IMR-90 (cell line): Measurements from ENCODE around the gene MAPRE2. TPM values are rescaled to one million over a fixed set of nuclear protein-coding genes. Genes with fewer than 3 reads are reported as not detected.

ENCODE experiments used
- ATAC-seq: fragments of 200-7000 bp; cut with Tn5 transposase; 2 replicates; pipeline ENCODE4 v1.9.1; 2020; ENCODE audit warnings: low read depth, mild to moderate bottlenecking, moderate library complexity
- BruUV-seq: library from RNA; stranded (reverse); fragments of 400-500 nt; replicated peaks from 2 replicates; lab custom pipeline; 2021; lab: Mats Ljungman, UMichigan
- CTCF ChIA-PET: fragments of 300-600 bp; formaldehyde crosslinking; extraction: SDS; loops from one replicate; lab custom pipeline; 2021; ENCODE audit warnings: antibody characterized with exemption; lab: Yijun Ruan, JAX
- POLR2A ChIA-PET: fragments of 300-600 bp; sonication (Branson Sonifier 250); formaldehyde crosslinking; loops from one replicate; lab custom pipeline; 2022; ENCODE audit warnings: antibody characterized with exemption; ENCODE audit not compliant: unreplicated experiment; lab: Charles Lee
- DNase-seq: peaks from one replicate; pipeline ENCODE4 v3.0.0; 2013
- H2AFZ ChIP-seq: replicated peaks from 2 replicates; pipeline ENCODE3; 2013; ENCODE audit warnings: low read length, mild to moderate bottlenecking; ENCODE audit not compliant: poor library complexity
- H2AK5ac ChIP-seq: 2 replicates; pipeline ENCODE4 v1.6.1; 2013; ENCODE audit warnings: low read depth, low read length, inconsistent platforms
- H2AK9ac ChIP-seq: replicated peaks from 2 replicates; pipeline ENCODE3; 2013; ENCODE audit warnings: mild to moderate bottlenecking, low read depth, low read length, moderate library complexity; ENCODE audit not compliant: poor library complexity
- H2BK120ac ChIP-seq: 2 replicates; pipeline ENCODE4 v1.6.1; 2013; ENCODE audit warnings: low read depth, low read length, inconsistent platforms
- H2BK15ac ChIP-seq: 3 replicates; pipeline ENCODE4 v1.6.1; 2013; ENCODE audit warnings: low read depth, low read length, inconsistent platforms
- H2BK20ac ChIP-seq: 2 replicates; pipeline ENCODE4 v1.6.1; 2013; ENCODE audit warnings: low read depth, mild to moderate bottlenecking, inconsistent platforms, low read length, moderate library complexity
- H2BK5ac ChIP-seq: 2 replicates; pipeline ENCODE4 v1.6.1; 2013; ENCODE audit warnings: mild to moderate bottlenecking, low read depth, low read length, inconsistent platforms; ENCODE audit not compliant: poor library complexity, severe bottlenecking
- H3K14ac ChIP-seq: replicated peaks from 2 replicates; pipeline ENCODE4 v1.6.1; 2013; ENCODE audit warnings: low read depth, low read length, inconsistent platforms
- H3K18ac ChIP-seq: 2 replicates; pipeline ENCODE4 v1.6.1; 2013; ENCODE audit warnings: low read depth, low read length, control low read depth
- H3K23ac ChIP-seq: 2 replicates; pipeline ENCODE4 v1.6.1; 2013; ENCODE audit warnings: low read depth, low read length, inconsistent platforms
- H3K27ac ChIP-seq: 2 replicates; pipeline ENCODE4 v1.5.1; 2013; ENCODE audit warnings: mild to moderate bottlenecking, control low read depth, low read length; ENCODE audit not compliant: insufficient read depth
- H3K27me3 ChIP-seq: 2 replicates; pipeline ENCODE4 v1.6.1; 2013; ENCODE audit warnings: low read length; ENCODE audit not compliant: control insufficient read depth, insufficient read depth
- H3K36me3 ChIP-seq: 2 replicates; pipeline ENCODE4 v1.6.1; 2013; ENCODE audit warnings: low read length, mixed read lengths; ENCODE audit not compliant: control insufficient read depth, insufficient read depth
- H3K4ac ChIP-seq: 2 replicates; pipeline ENCODE4 v1.6.1; 2013; ENCODE audit warnings: low read depth, low read length, inconsistent platforms
- H3K4me1 ChIP-seq: 2 replicates; pipeline ENCODE4 v1.6.1; 2013; ENCODE audit warnings: low read length, mixed read lengths; ENCODE audit not compliant: control insufficient read depth, insufficient read depth
- H3K4me2 ChIP-seq: 2 replicates; pipeline ENCODE4 v1.6.1; 2013; ENCODE audit warnings: low read depth, mild to moderate bottlenecking, control low read depth, low read length, moderate library complexity
- H3K4me3 ChIP-seq: 2 replicates; pipeline ENCODE4 v1.5.1; 2013; ENCODE audit warnings: low read depth, mild to moderate bottlenecking, control low read depth, low read length, moderate library complexity; ENCODE audit not compliant: insufficient read depth
- H3K56ac ChIP-seq: 2 replicates; pipeline ENCODE4 v1.6.1; 2013; ENCODE audit warnings: low read length, inconsistent platforms; ENCODE audit not compliant: insufficient read depth; ENCODE audit errors: extremely low read depth
- H3K79me1 ChIP-seq, 2 experiments: 2 replicates each; pipeline ENCODE4 v1.6.1; 2013; ENCODE audit warnings: low read length in 2 of 2, inconsistent platforms in 1 of 2, low read depth in 1 of 2
- H3K9ac ChIP-seq: 2 replicates; pipeline ENCODE4 v1.6.1; 2013; ENCODE audit warnings: low read depth, low read length, control low read depth
- H3K9me1 ChIP-seq: 2 replicates; pipeline ENCODE4 v1.6.1; 2013; ENCODE audit warnings: low read length, inconsistent platforms; ENCODE audit not compliant: insufficient read depth
- H3K9me3 ChIP-seq: 2 replicates; pipeline ENCODE4 v1.6.1; 2013; ENCODE audit warnings: low read length; ENCODE audit not compliant: control insufficient read depth, insufficient read depth
- H4K20me1 ChIP-seq: 2 replicates; pipeline ENCODE4 v1.6.1; 2013; ENCODE audit warnings: low read length, inconsistent platforms; ENCODE audit not compliant: insufficient read depth
- H4K5ac ChIP-seq: 2 replicates; pipeline ENCODE4 v1.6.1; 2013; ENCODE audit warnings: mild to moderate bottlenecking, low read depth, low read length, control low read depth
- H4K8ac ChIP-seq, 2 experiments: 2 replicates each; pipeline ENCODE4 v1.6.1; 2013; ENCODE audit warnings: low read depth in 2 of 2, low read length in 2 of 2, control low read depth in 1 of 2, inconsistent platforms in 1 of 2
- H4K91ac ChIP-seq: 2 replicates; pipeline ENCODE4 v1.6.1; 2013; ENCODE audit warnings: low read depth, low read length, inconsistent platforms; ENCODE audit not compliant: insufficient read depth
- BHLHE40 ChIP-seq: fragments of 150-350 bp; IDR thresholded peaks from 2 replicates; pipeline ENCODE4 v1.6.1; 2016; ENCODE audit warnings: mild to moderate bottlenecking, low read depth, low read length
- CEBPB ChIP-seq: IDR thresholded peaks from 2 replicates; pipeline ENCODE4 v1.6.1; 2012; ENCODE audit warnings: low read depth, low read length, improper control_type of control experiment
- CTCF ChIP-seq: conservative IDR thresholded peaks from 2 replicates; pipeline ENCODE4 v1.5.1; 2012; ENCODE audit warnings: mild to moderate bottlenecking, low read depth, low read length, improper control_type of control experiment
- ELK1 ChIP-seq: fragments of 150-350 bp; IDR thresholded peaks from 2 replicates; pipeline ENCODE4 v1.6.1; 2016; ENCODE audit warnings: low read depth, mild to moderate bottlenecking, low read length, moderate library complexity, borderline replicate concordance
- FOS ChIP-seq: fragments of 150-350 bp; IDR thresholded peaks from 2 replicates; pipeline ENCODE4 v1.6.1; 2016; ENCODE audit warnings: low read depth, low read length
- MAFK ChIP-seq: IDR thresholded peaks from 2 replicates; pipeline ENCODE4 v1.6.1; 2012; ENCODE audit warnings: low read depth, low read length, improper control_type of control experiment
- MXI1 ChIP-seq: IDR thresholded peaks from 2 replicates; pipeline ENCODE4 v1.6.1; 2012; ENCODE audit warnings: low read depth, mild to moderate bottlenecking, low read length, moderate library complexity, borderline replicate concordance
- NFE2L2 ChIP-seq: fragments of 150-350 bp; IDR thresholded peaks from 2 replicates; pipeline ENCODE4 v1.6.1; 2016; ENCODE audit warnings: low read depth, mild to moderate bottlenecking, low read length
- POLR2A ChIP-seq: IDR thresholded peaks from 2 replicates; pipeline ENCODE4 v1.6.1; 2012; ENCODE audit warnings: mild to moderate bottlenecking, low read depth, low read length
- RAD21 ChIP-seq: IDR thresholded peaks from 2 replicates; pipeline ENCODE4 v1.6.1; 2012; ENCODE audit warnings: low read length, improper control_type of control experiment
- RCOR1 ChIP-seq: IDR thresholded peaks from 2 replicates; pipeline ENCODE4 v1.6.1; 2012; ENCODE audit warnings: mild to moderate bottlenecking, low read length, improper control_type of control experiment; ENCODE audit not compliant: insufficient replicate concordance
- RFX5 ChIP-seq: IDR thresholded peaks from 2 replicates; pipeline ENCODE4 v1.8.0; 2012; ENCODE audit warnings: low read depth, mild to moderate bottlenecking, low read length, moderate library complexity
- SMC3 ChIP-seq: fragments of 150-350 bp; IDR thresholded peaks from 2 replicates; pipeline ENCODE4 v1.6.1; 2016; ENCODE audit warnings: low read depth, mild to moderate bottlenecking, antibody characterized with exemption, low read length, moderate library complexity
- WGBS, 2 experiments: methylation state at CpG; one replicate each; pipeline versions ENCODE4 v1.1.5 to v1.1.7; 2013; ENCODE audit warnings: missing lambda C conversion rate in 2 of 2; ENCODE audit not compliant: insufficient read length in 1 of 2; ENCODE audit errors: extremely low coverage in 2 of 2; 5-methylcytosine and 5-hydroxymethylcytosine counted together
- dilution Hi-C: fragments of 300-500 bp; cut with HindIII; formaldehyde crosslinking; loops from one replicate; pipeline ENCODE4 v1.14.3; 2018; ENCODE audit warnings: low sequenced_read_pairs; ENCODE audit not compliant: unreplicated experiment
- in situ Hi-C: fragments of 300-500 bp; cut with MboI; formaldehyde crosslinking; loops from 3 replicates; pipeline ENCODE4 v1.14.3; 2019; ENCODE audit warnings: low sequenced_read_pairs, inconsistent platforms, mixed read lengths
- intact Hi-C: fragments of 100-400 bp; cut with micrococcal nuclease; formaldehyde crosslinking; loops from 2 replicates; pipeline ENCODE4 v1.10.0; 2022
- polyA plus RNA-seq, 3 experiments: library from polyadenylated mRNA; depleted of rRNA; stranded (reverse); fragments of >200 nt; gene quantifications; 2 replicates each; pipeline ENCODE4 v1.2.3, GENCODE V29; 2012; ENCODE audit warnings: low replicate concordance in 1 of 3
- total RNA-seq: library from RNA; depleted of rRNA; stranded (reverse); fragments of >200 nt; gene quantifications from 2 replicates; pipeline ENCODE4 v1.2.3, GENCODE V29; 2012

The MAPRE2 gene
- total and polyA plus RNA-seq, 2 of the 4 experiments (the other 2 are of a cell fraction): 19.6 to 23.8 TPM

GRCh38 chr18:35084494-35085449 is 43.6 kb downstream of the MAPRE2 start:
- no TSS peak for BruUV-seq
- TF ChIP-seq MXI1 (no peak), RAD21 (no peak), FOS (no peak), CTCF (no peak), ELK1 (no peak), RCOR1 (no peak), POLR2A (no peak), CEBPB (no peak), NFE2L2 (no peak), RFX5 (no peak), SMC3 (no peak), BHLHE40 (no peak), MAFK (no peak)

More at GRCh38 chr18:35084494-35085449, 43.6 kb downstream of the MAPRE2 start:
- H2BK20ac ChIP-seq: no peak overlapping the region
- H2BK15ac ChIP-seq: no peak overlapping the region
- no peak overlapping the region for H3K4me3 ChIP-seq
- H3K9me3 ChIP-seq: no peaks in the 10 kb centered on the region
- H3K27me3 ChIP-seq: no peaks in the 10 kb centered on the region
- no peak overlapping the region for H2BK120ac ChIP-seq
- ChIA-PET POLR2A (interaction anchor here (1.0 kb wide), 1 partner anchor 22 kb away, joined by 3 read pairs; no protein-coding TSS in a partner anchor), CTCF (interaction anchor here (0.9 kb wide), 1 partner anchor 11 kb away, joined by 3 read pairs; no protein-coding TSS in a partner anchor)
- H3K36me3 ChIP-seq: no peaks in the 10 kb centered on the region
- H3K4ac ChIP-seq: no peak overlapping the region
- no peak overlapping the region for H2AK9ac ChIP-seq
- no peak overlapping the region for H3K23ac ChIP-seq
- H3K14ac ChIP-seq: 0 out of 2 replicates have a peak overlapping the region, but pooled peaks have one; percentile 58
- H2BK5ac ChIP-seq: no peak overlapping the region
- no peak overlapping the region for H4K91ac ChIP-seq
- H2AFZ ChIP-seq: no peak overlapping the region
- 0 out of 2 replicates have a peak, but pooled peaks cover 2% of the 10 kb centered on the region for H3K4me1 ChIP-seq
- intact Hi-C loops (no loop called here), in situ Hi-C loops (no loop called here), dilution Hi-C loops (no loop called here)
- H4K5ac ChIP-seq: no peak overlapping the region; the same call in 1 of the 2 replicates
- 0 out of 2 replicates have a peak overlapping the region, but pooled peaks have one; percentile 10 for H3K56ac ChIP-seq
- WGBS, 2 experiments: no CpG with 5 or more reads among the region's 5 CpGs
- 0 out of 2 replicates have a peak overlapping the region, but pooled peaks have one; percentile 42 for H3K4me2 ChIP-seq
- ATAC-seq (0 out of 2 replicates have a peak, but pooled peaks have one; percentile 21), DNase-seq (no peak)
- H3K18ac ChIP-seq: peak overlapping the region; percentile 69; the same call in 1 of the 2 replicates
- H3K9ac ChIP-seq: no peak overlapping the region
- H3K79me1 ChIP-seq: no peaks in the 10 kb centered on the region; a peak in 1 of 4 replicates
- H4K20me1 ChIP-seq: no peaks in the 10 kb centered on the region
- no peaks in the 10 kb centered on the region; the same call in 1 of the 2 replicates for H3K9me1 ChIP-seq
- H2AK5ac ChIP-seq: no peak overlapping the region
- no peak overlapping the region for H4K8ac ChIP-seq
- peak overlapping the region; percentile 29; the same call in 1 of the 2 replicates for H3K27ac ChIP-seq
